Endodermal cell (in vitro differentiated cells): ENCODE data around the gene CD36. TPM values are rescaled to one million over a fixed set of nuclear protein-coding genes. Genes with fewer than 3 reads are reported as not detected.

Experiments used
- DNase-seq: peaks from one replicate; pipeline ENCODE4 v3.0.0-alpha.2; 2017
- H3K27ac ChIP-seq: 2 replicates; pipeline ENCODE4 v1.5.1; 2013; ENCODE audit warnings: mild to moderate bottlenecking, low read depth, low read length, moderate library complexity
- H3K27me3 ChIP-seq: 2 replicates; pipeline ENCODE4 v1.6.1; 2013; ENCODE audit warnings: mild to moderate bottlenecking, low read length, moderate library complexity; ENCODE audit not compliant: insufficient read depth, control insufficient read depth, poor library complexity, severe bottlenecking
- H3K36me3 ChIP-seq: 2 replicates; pipeline ENCODE4 v1.7.0; 2013; ENCODE audit warnings: mild to moderate bottlenecking, low read length, moderate library complexity; ENCODE audit not compliant: control insufficient read depth, insufficient read depth
- H3K4me1 ChIP-seq: one replicate; pipeline ENCODE4 v1.7.0; 2013; ENCODE audit warnings: low read length; ENCODE audit not compliant: control insufficient read depth, insufficient read depth
- H3K4me3 ChIP-seq: 2 replicates; pipeline ENCODE4 v1.5.1; 2013; ENCODE audit warnings: mild to moderate bottlenecking, low read length, moderate library complexity
- H3K9ac ChIP-seq: 2 replicates; pipeline ENCODE4 v1.6.1; 2013; ENCODE audit warnings: mild to moderate bottlenecking, low read length, moderate library complexity; ENCODE audit not compliant: poor library complexity, severe bottlenecking; ENCODE audit errors: extremely low read depth
- H3K9me3 ChIP-seq: 2 replicates; pipeline ENCODE4 v1.6.1; 2013; ENCODE audit warnings: mild to moderate bottlenecking, low read length, moderate library complexity; ENCODE audit not compliant: control insufficient read depth
- H3K27ac Mint-ChIP-seq: 2 replicates; pipeline ENCODE4 v1.8.0; 2020; ENCODE audit warnings: mixed read lengths
- H3K27me3 Mint-ChIP-seq: 2 replicates; pipeline ENCODE4 v1.8.0; 2021; ENCODE audit warnings: mild to moderate bottlenecking, mixed read lengths; ENCODE audit not compliant: insufficient read depth
- H3K36me3 Mint-ChIP-seq: 2 replicates; pipeline ENCODE4 v1.8.0; 2020; ENCODE audit warnings: low read depth, mixed read lengths
- H3K4me1 Mint-ChIP-seq: 2 replicates; pipeline ENCODE4 v1.8.0; 2020; ENCODE audit warnings: mixed read lengths
- H3K4me3 Mint-ChIP-seq: 2 replicates; pipeline ENCODE4 v1.8.0; 2020; ENCODE audit warnings: mild to moderate bottlenecking, moderate library complexity, mixed read lengths
- H3K9me3 Mint-ChIP-seq: 2 replicates; pipeline ENCODE4 v1.8.0; 2020; ENCODE audit warnings: mild to moderate bottlenecking, mixed read lengths
- CTCF ChIP-seq: fragments of 200-600 bp; sonication (generic); conservative IDR thresholded peaks from 2 replicates; pipeline ENCODE4 v1.5.0; 2021; ENCODE audit warnings: antibody characterized with exemption, mild to moderate bottlenecking
- WGBS, 2 experiments: methylation state at CpG; one replicate each; pipeline versions ENCODE4 v1.1.5 to v1.1.7; 2013; ENCODE audit warnings: missing lambda C conversion rate in 2 of 2, mixed read lengths in 1 of 2; ENCODE audit not compliant: insufficient coverage in 1 of 2, insufficient read length in 1 of 2; 5-methylcytosine and 5-hydroxymethylcytosine counted together
- total RNA-seq, 2 donors: library from RNA; stranded (reverse); fragmentation: NEBNext Ultra II Directional in 1 of 2; extraction: Animal tissue kit (Norgen Biotek cat#: 25700) in 1 of 2; gene quantifications; 2 replicates in 1 of 2; 3 replicates in 1 of 2; pipeline ENCODE4 v1.2.1, GENCODE V29; 2021

Gene CD36
- total RNA-seq, 2 donors from 2014 or later, result 0.18 to 0.29 TPM

GRCh38 chr7:80612880-80613279 is 25.6 kb upstream of the CD36 start:
- Histone ChIP-seq H3K36me3 (no peaks in the 10 kb centered on the region), H3K9ac (no peak overlapping the region), H3K9me3 (no peaks in the 10 kb centered on the region), H3K4me3 (no peak overlapping the region), H3K4me1 (peaks cover 4% of the 10 kb centered on the region), H3K27ac (no peak overlapping the region), H3K27me3 (no peaks in the 10 kb centered on the region)
- Mint-ChIP-seq H3K36me3 (no peaks in the 10 kb centered on the region), H3K27ac (no peak overlapping the region), H3K4me1 (peaks cover 17% of the 10 kb centered on the region), H3K27me3 (no peaks in the 10 kb centered on the region), H3K9me3 (no peaks in the 10 kb centered on the region), H3K4me3 (no peak overlapping the region)
- no peak for DNase-seq
- TF ChIP-seq CTCF, result no peak

- no peaks in the 10 kb centered on the region for H3K27me3 ChIP-seq
- TF ChIP-seq CTCF, result no peak
- no peak overlapping the region for H3K4me3 ChIP-seq
- H3K4me1 Mint-ChIP-seq, result peaks cover 17% of the 10 kb centered on the region
- peaks cover 3% of the 10 kb centered on the region for H3K9me3 ChIP-seq
- no peak for DNase-seq
- no peak overlapping the region for H3K27ac Mint-ChIP-seq
- H3K27ac ChIP-seq, result no peak overlapping the region
- H3K27me3 Mint-ChIP-seq, result no peaks in the 10 kb centered on the region
- H3K9ac ChIP-seq, result no peak overlapping the region
- peaks cover 3% of the 10 kb centered on the region for H3K9me3 Mint-ChIP-seq
- H3K36me3 ChIP-seq, result no peaks in the 10 kb centered on the region
- H3K36me3 Mint-ChIP-seq, result no peaks in the 10 kb centered on the region
- H3K4me3 Mint-ChIP-seq, result no peak overlapping the region
- 94% methylated on average over 1 of the region's 1 CpG; no CpG with 5 or more reads in 1 of the 2 experiments for WGBS, 2 experiments
- peaks cover 4% of the 10 kb centered on the region for H3K4me1 ChIP-seq
These were observed 24.9 kb upstream of the CD36 start for GRCh38 chr7:80613519-80613918.

GRCh38 chr7:80614851-80615271 is 23.6 kb upstream of the CD36 start:
- DNase-seq, result no peak
- no peak overlapping the region for H3K9ac ChIP-seq
- H3K9me3 ChIP-seq, result peaks cover 11% of the 10 kb centered on the region
- no peaks in the 10 kb centered on the region for H3K36me3 Mint-ChIP-seq
- no peak overlapping the region for H3K4me3 Mint-ChIP-seq
- 87 to 90% methylated on average over 4 to 5 of the region's 5 CpGs for WGBS, 2 experiments
- H3K27ac ChIP-seq, result no peak overlapping the region
- no peak for TF ChIP-seq CTCF
- no peaks in the 10 kb centered on the region for H3K27me3 Mint-ChIP-seq
- H3K9me3 Mint-ChIP-seq, result peaks cover 4% of the 10 kb centered on the region
- peaks cover 4% of the 10 kb centered on the region for H3K4me1 Mint-ChIP-seq
- no peaks in the 10 kb centered on the region for H3K27me3 ChIP-seq
- no peaks in the 10 kb centered on the region for H3K36me3 ChIP-seq
- peaks cover 4% of the 10 kb centered on the region for H3K4me1 ChIP-seq
- no peak overlapping the region for H3K4me3 ChIP-seq
- no peak overlapping the region for H3K27ac Mint-ChIP-seq
